C4-2B (cell line): ENCODE measurements around the gene WDR3.

Experiments
- CTCF ChIP-seq: fragments of 450-650 bp; conservative IDR thresholded peaks from 2 replicates; pipeline ENCODE4 v1.5.1; 2017; ENCODE audit warnings: mild to moderate bottlenecking
- ZFX ChIP-seq: fragments of 450-650 bp; IDR thresholded peaks from 2 replicates; pipeline ENCODE4 v1.6.1; 2017

GRCh38 chr1:117930173-117930447, 571 bp downstream of the WDR3 start:
- TF ChIP-seq CTCF (no peak), ZFX (no peak)
